HEK293 (cell line): Measurements from ENCODE around the gene SFR1.

Experiments
- CTCF ChIA-PET: fragments of 350-600 bp; formaldehyde crosslinking; extraction: SDS; loops from one replicate; lab custom pipeline; 2021; ENCODE audit warnings: antibody characterized with exemption; lab: Yijun Ruan, JAX
- POLR2A ChIA-PET: fragments of 300-600 bp; formaldehyde crosslinking; extraction: SDS; loops from one replicate; lab custom pipeline; 2020; ENCODE audit warnings: antibody characterized with exemption, inconsistent platforms; lab: Yijun Ruan, JAX
- H3K27ac ChIP-seq: fragments of 200-500 bp; sonication (Bioruptor generic); 2 replicates; pipeline ENCODE4 v1.5.1; 2014; ENCODE audit warnings: low read depth, low read length, control low read depth, inconsistent platforms; ENCODE audit errors: extremely low read depth
- H3K36me3 ChIP-seq, 2 experiments: fragments of 200-500 bp in 1 of 2; sonication (Bioruptor generic) in 1 of 2; 1 replicate in 1 of 2; 2 replicates in 1 of 2; pipeline ENCODE4 v1.5.1; 2014 to 2017; ENCODE audit warnings: inconsistent platforms in 2 of 2, low read length in 2 of 2; ENCODE audit not compliant: control insufficient read depth in 2 of 2, insufficient read depth in 1 of 2
- H3K4me1 ChIP-seq: fragments of 200-500 bp; sonication (Bioruptor generic); 2 replicates; pipeline ENCODE4 v1.5.1; 2014; ENCODE audit warnings: mild to moderate bottlenecking, low read length, inconsistent platforms; ENCODE audit not compliant: control insufficient read depth, insufficient read depth
- H3K4me3 ChIP-seq: 2 replicates; pipeline ENCODE4 v1.5.1; 2011; ENCODE audit warnings: low read depth, mild to moderate bottlenecking, control low read depth, low read length, moderate library complexity
- H3K9me3 ChIP-seq: fragments of 200-500 bp; sonication (Bioruptor generic); 2 replicates; pipeline ENCODE4 v1.5.1; 2014; ENCODE audit warnings: low read depth, low read length, inconsistent platforms; ENCODE audit not compliant: control insufficient read depth, insufficient read depth
- CTCF ChIP-seq: fragments of 450-650 bp; formaldehyde crosslinking; IDR thresholded peaks from 2 replicates; pipeline ENCODE4 v1.5.1; 2016; ENCODE audit warnings: missing biosample characterization, missing genetic modification characterization
- PRDM1 ChIP-seq: fragments of 450-650 bp; formaldehyde crosslinking; IDR thresholded peaks from 2 replicates; pipeline ENCODE4; 2016; ENCODE audit warnings: missing biosample characterization, missing genetic modification characterization
- SP2 ChIP-seq: fragments of 450-650 bp; formaldehyde crosslinking; IDR thresholded peaks from 2 replicates; pipeline ENCODE4 v1.5.1; 2016; ENCODE audit warnings: missing biosample characterization, missing genetic modification characterization
- SP7 ChIP-seq: fragments of 450-650 bp; formaldehyde crosslinking; IDR thresholded peaks from 2 replicates; pipeline ENCODE4 v1.5.1; 2016; ENCODE audit warnings: missing biosample characterization, missing genetic modification characterization
- TCF7L2 ChIP-seq: IDR thresholded peaks from 2 replicates; pipeline ENCODE4 v1.6.1; 2011; ENCODE audit warnings: low read depth, mild to moderate bottlenecking, inconsistent platforms, low read length, moderate library complexity, borderline replicate concordance
- ZBTB11 ChIP-seq: fragments of 450-650 bp; formaldehyde crosslinking; conservative IDR thresholded peaks from 2 replicates; pipeline ENCODE4 v1.5.1; 2016; ENCODE audit warnings: low read depth, missing biosample characterization, missing genetic modification characterization
- ZBTB20 ChIP-seq: fragments of 450-650 bp; formaldehyde crosslinking; IDR thresholded peaks from 2 replicates; pipeline ENCODE4 v1.5.1; 2016; ENCODE audit warnings: missing biosample characterization, missing genetic modification characterization
- ZBTB21 ChIP-seq: fragments of 450-650 bp; formaldehyde crosslinking; IDR thresholded peaks from 2 replicates; pipeline ENCODE4 v1.5.1; 2017; ENCODE audit warnings: missing biosample characterization, missing genetic modification characterization
- ZBTB8A ChIP-seq: fragments of 450-650 bp; formaldehyde crosslinking; IDR thresholded peaks from 2 replicates; pipeline ENCODE4 v1.5.1; 2016; ENCODE audit warnings: missing biosample characterization, missing genetic modification characterization
- ZFP69B ChIP-seq: fragments of 450-650 bp; formaldehyde crosslinking; IDR thresholded peaks from 2 replicates; pipeline ENCODE4 v1.5.1; 2016; ENCODE audit warnings: missing biosample characterization, missing genetic modification characterization
- ZNF23 ChIP-seq: fragments of 450-650 bp; formaldehyde crosslinking; IDR thresholded peaks from 2 replicates; pipeline ENCODE4 v1.5.1; 2016; ENCODE audit warnings: missing biosample characterization, missing genetic modification characterization, borderline replicate concordance
- ZNF266 ChIP-seq: fragments of 450-650 bp; formaldehyde crosslinking; IDR thresholded peaks from 2 replicates; pipeline ENCODE4 v1.5.1; 2016; ENCODE audit warnings: missing biosample characterization, missing genetic modification characterization, low read depth
- ZNF354C ChIP-seq: fragments of 450-650 bp; formaldehyde crosslinking; IDR thresholded peaks from 2 replicates; pipeline ENCODE4 v1.5.1; 2016; ENCODE audit warnings: missing biosample characterization, missing genetic modification characterization, low read depth, borderline replicate concordance
- ZNF391 ChIP-seq: fragments of 450-650 bp; formaldehyde crosslinking; IDR thresholded peaks from 2 replicates; pipeline ENCODE4 v1.5.1; 2016; ENCODE audit warnings: low read depth, missing biosample characterization, missing genetic modification characterization, borderline replicate concordance
- ZNF416 ChIP-seq: fragments of 450-650 bp; formaldehyde crosslinking; IDR thresholded peaks from 2 replicates; pipeline ENCODE4 v1.5.1; 2016; ENCODE audit warnings: missing biosample characterization, missing genetic modification characterization
- ZNF488 ChIP-seq: fragments of 450-650 bp; formaldehyde crosslinking; IDR thresholded peaks from 2 replicates; pipeline ENCODE4 v1.5.1; 2016; ENCODE audit warnings: missing biosample characterization, missing genetic modification characterization
- ZNF513 ChIP-seq: fragments of 450-650 bp; IDR thresholded peaks from 2 replicates; pipeline ENCODE4 v1.5.1; 2018; ENCODE audit warnings: missing biosample characterization, missing genetic modification characterization
- ZNF529 ChIP-seq: fragments of 450-650 bp; formaldehyde crosslinking; IDR thresholded peaks from 2 replicates; pipeline ENCODE4 v1.5.1; 2017; ENCODE audit warnings: missing genetic modification characterization, missing biosample characterization; ENCODE audit not compliant: insufficient replicate concordance
- ZNF548 ChIP-seq: fragments of 450-650 bp; formaldehyde crosslinking; IDR thresholded peaks from 2 replicates; pipeline ENCODE4 v1.5.1; 2016; ENCODE audit warnings: missing biosample characterization, missing genetic modification characterization
- ZNF596 ChIP-seq: fragments of 450-650 bp; IDR thresholded peaks from 2 replicates; pipeline ENCODE4 v1.5.0; 2018; ENCODE audit warnings: missing biosample characterization, mild to moderate bottlenecking, missing genetic modification characterization, moderate library complexity
- ZNF621 ChIP-seq: fragments of 450-650 bp; formaldehyde crosslinking; IDR thresholded peaks from 2 replicates; pipeline ENCODE4 v1.5.1; 2017; ENCODE audit warnings: missing biosample characterization, missing genetic modification characterization
- ZNF658 ChIP-seq: fragments of 450-650 bp; formaldehyde crosslinking; IDR thresholded peaks from 2 replicates; pipeline ENCODE4; 2016; ENCODE audit warnings: missing biosample characterization, missing genetic modification characterization
- ZNF670 ChIP-seq: fragments of 450-650 bp; formaldehyde crosslinking; IDR thresholded peaks from 2 replicates; pipeline ENCODE4 v1.5.1; 2016; ENCODE audit warnings: missing biosample characterization, missing genetic modification characterization, low read depth
- ZNF747 ChIP-seq: fragments of 450-650 bp; formaldehyde crosslinking; IDR thresholded peaks from 2 replicates; pipeline ENCODE4 v1.5.1; 2016; ENCODE audit warnings: missing biosample characterization, missing genetic modification characterization
- ZNF830 ChIP-seq: fragments of 450-650 bp; IDR thresholded peaks from 2 replicates; pipeline ENCODE4 v1.5.0; 2018; ENCODE audit warnings: missing biosample characterization, missing genetic modification characterization, low read depth, mild to moderate bottlenecking, moderate library complexity
- ZSCAN16 ChIP-seq: fragments of 450-650 bp; formaldehyde crosslinking; IDR thresholded peaks from 2 replicates; pipeline ENCODE4 v1.5.1; 2016; ENCODE audit warnings: missing biosample characterization, missing genetic modification characterization
- ZSCAN5A ChIP-seq: fragments of 450-650 bp; formaldehyde crosslinking; IDR thresholded peaks from 2 replicates; pipeline ENCODE4 v1.5.1; 2016; ENCODE audit warnings: missing biosample characterization, missing genetic modification characterization

SFR1 gene

GRCh38 chr10:104121485-104122224 is at the start of gene SFR1:
TSS of gene SFR1 (plus strand) at chr10:104122171. CDS start at chr10:104122184, 13 bp downstream.
- H3K9me3 ChIP-seq, result no peaks in the 10 kb centered on the region
- peaks cover 5 to 6% of the 10 kb centered on the region in 2 experiments; a peak in 2 of 3 replicates for H3K36me3 ChIP-seq
- POLR2A ChIA-PET, result interaction anchor here (0.5 to 2.2 kb wide), 16 partner anchors 12 to 1413 kb away, joined by 3 to 8 read pairs (median 4); partner anchors contain the start of genes CFAP43 and GSTO1
- H3K4me3 ChIP-seq, result peak within 1 kb of the TSS; percentile 73
- H3K4me1 ChIP-seq, result peaks cover 4% of the 10 kb centered on the region
- peak within 1 kb of the TSS; percentile 92 for H3K27ac ChIP-seq
- CTCF ChIA-PET, result interaction anchor here (0.6 to 4.1 kb wide), 21 partner anchors 9 to 335 kb away, joined by 3 to 21 read pairs (median 3); no protein-coding TSS in a partner anchor
- no peak for TF ChIP-seq ZBTB20
- TF ChIP-seq ZNF621, result no peak
- no peak for TF ChIP-seq TCF7L2
- TF ChIP-seq ZNF23 (tag by site-specific recombination), result no peak
- TF ChIP-seq SP7, result peak; percentile 76
- no peak for TF ChIP-seq ZNF548
- TF ChIP-seq ZNF658, result no peak
- TF ChIP-seq CTCF (tag by site-specific recombination), result peak; percentile 95
- TF ChIP-seq SP2 (tag by site-specific recombination), result peak; percentile 99
- TF ChIP-seq ZNF596 (tag by site-specific recombination), result no peak
- TF ChIP-seq PRDM1 (tag by site-specific recombination), result peak; percentile 6; the same call in 1 of the 2 replicates
- no peak for TF ChIP-seq ZNF747 (tag by site-specific recombination)
- TF ChIP-seq ZNF416, result no peak
- no peak for TF ChIP-seq ZSCAN16 (tag by site-specific recombination)
- no peak for TF ChIP-seq ZNF830
- TF ChIP-seq ZNF354C (tag by site-specific recombination), result no peak
- TF ChIP-seq ZBTB21 (tag by site-specific recombination), result no peak; the same call in 1 of the 2 replicates
- TF ChIP-seq ZNF513 (tag by site-specific recombination), result no peak
- no peak for TF ChIP-seq ZNF488 (tag by site-specific recombination)
- TF ChIP-seq ZSCAN5A (tag by site-specific recombination), result no peak
- TF ChIP-seq ZBTB11 (tag by site-specific recombination), result 0 out of 2 replicates have a peak, but pooled peaks have one; percentile 27
- TF ChIP-seq ZFP69B (tag by site-specific recombination), result no peak
- no peak for TF ChIP-seq ZNF670 (tag by site-specific recombination)
- TF ChIP-seq ZBTB8A (tag by site-specific recombination), result peak; percentile 97
- no peak for TF ChIP-seq ZNF266
- no peak for TF ChIP-seq ZNF391 (tag by site-specific recombination)
- TF ChIP-seq ZNF529 (tag by site-specific recombination), result no peak
